Fibroblast of the aortic adventitia (primary cell): ENCODE data around the gene CTNNA2. TPM values are rescaled to one million over a fixed set of nuclear protein-coding genes. Genes with fewer than 3 reads are reported as not detected.
"Not testable (repeated sequence)": the region's sequence is repeated elsewhere in the genome, so short reads cannot be mapped to it uniquely, and the experiment has no call there.

Source experiments
- DNase-seq: peaks from one replicate; pipeline ENCODE4 v3.0.0-alpha.2; 2010; ENCODE audit warnings: low read depth
- H3K4me3 ChIP-seq: 2 replicates; pipeline ENCODE4 v1.5.1; 2011; ENCODE audit warnings: low read depth, mild to moderate bottlenecking, control low read depth, low read length, moderate library complexity
- CTCF ChIP-seq: IDR thresholded peaks from 2 replicates; pipeline ENCODE4 v1.5.1; 2011; ENCODE audit warnings: mild to moderate bottlenecking, low read length, control low read depth, inconsistent platforms; ENCODE audit not compliant: insufficient read depth
- total RNA-seq: library from RNA; depleted of rRNA; stranded (reverse); fragments of >200 nt; gene quantifications from 2 replicates; pipeline ENCODE4 v1.2.3, GENCODE V29; 2012; ENCODE audit warnings: low replicate concordance

CTNNA2 gene
- total RNA-seq, 1 donor = 0.36 TPM

GRCh38 chr2:80078290-80079036 lies 565.6 kb downstream of the CTNNA2 start:
- no peak for TF ChIP-seq CTCF
- DNase-seq = no peak
- H3K4me3 ChIP-seq = no peak overlapping the region

GRCh38 chr2:80080957-80081356 lies 568.1 kb downstream of the CTNNA2 start:
- H3K4me3 ChIP-seq = no peak overlapping the region
- TF ChIP-seq CTCF = no peak
- DNase-seq = no peak

- peak; percentile 78 for DNase-seq
- H3K4me3 ChIP-seq = no peak overlapping the region
- TF ChIP-seq CTCF = peak; percentile 31
Observed at GRCh38 chr2:80086831-80087230, 574.0 kb downstream of the CTNNA2 start.

- no peak overlapping the region for H3K4me3 ChIP-seq
- no peak for TF ChIP-seq CTCF
- no peak for DNase-seq
Observed at GRCh38 chr2:80091237-80091636, 578.4 kb downstream of the CTNNA2 start.

- no peak for DNase-seq
- TF ChIP-seq CTCF = no peak
- no peak overlapping the region for H3K4me3 ChIP-seq
Observed at GRCh38 chr2:80092474-80092873, 579.6 kb downstream of the CTNNA2 start.

- not testable (repeated sequence) for DNase-seq, H3K4me3 ChIP-seq
Observed at GRCh38 chr2:80098503-80098902, 585.7 kb downstream of the CTNNA2 start.

GRCh38 chr2:80102026-80102425 lies 589.2 kb downstream of the CTNNA2 start:
- no peak for TF ChIP-seq CTCF
- DNase-seq = peak; percentile 65
- no peak overlapping the region for H3K4me3 ChIP-seq
